Measurements from ENCODE around the gene SOX15.

GRCh38 chr17:7541074-7541621 is 48.7 kb downstream of the SOX15 start:
- no peak for TF ChIP-seq POLR2A (IDR thresholded peaks at IDR 0.05)
- TF ChIP-seq, protein P1, sequence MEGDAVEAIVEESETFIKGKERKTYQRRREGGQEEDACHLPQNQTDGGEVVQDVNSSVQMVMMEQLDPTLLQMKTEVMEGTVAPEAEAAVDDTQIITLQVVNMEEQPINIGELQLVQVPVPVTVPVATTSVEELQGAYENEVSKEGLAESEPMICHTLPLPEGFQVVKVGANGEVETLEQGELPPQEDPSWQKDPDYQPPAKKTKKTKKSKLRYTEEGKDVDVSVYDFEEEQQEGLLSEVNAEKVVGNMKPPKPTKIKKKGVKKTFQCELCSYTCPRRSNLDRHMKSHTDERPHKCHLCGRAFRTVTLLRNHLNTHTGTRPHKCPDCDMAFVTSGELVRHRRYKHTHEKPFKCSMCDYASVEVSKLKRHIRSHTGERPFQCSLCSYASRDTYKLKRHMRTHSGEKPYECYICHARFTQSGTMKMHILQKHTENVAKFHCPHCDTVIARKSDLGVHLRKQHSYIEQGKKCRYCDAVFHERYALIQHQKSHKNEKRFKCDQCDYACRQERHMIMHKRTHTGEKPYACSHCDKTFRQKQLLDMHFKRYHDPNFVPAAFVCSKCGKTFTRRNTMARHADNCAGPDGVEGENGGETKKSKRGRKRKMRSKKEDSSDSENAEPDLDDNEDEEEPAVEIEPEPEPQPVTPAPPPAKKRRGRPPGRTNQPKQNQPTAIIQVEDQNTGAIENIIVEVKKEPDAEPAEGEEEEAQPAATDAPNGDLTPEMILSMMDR (IDR thresholded peaks at IDR 0.05), result no peak

Measured in body of pancreas (tissue), 4 donors.